Right forelimb (tissue), 1 donor: ENCODE data around the gene ELAPOR1.
A peak's percentile ranks its signal among the peaks of the same experiment; 100 is the strongest.

ENCODE experiments used
- DNase-seq: peaks from one replicate; pipeline ENCODE4 v3.0.0-alpha.2; 2018

Gene ELAPOR1

GRCh38 chr1:109113590-109114341 is at the start of gene ELAPOR1:
TSS of gene ELAPOR1 (plus strand) at chr1:109114115. CDS start at chr1:109114184, 69 bp downstream.
- DNase-seq = peak; percentile 57

GRCh38 chr1:109065137-109065536 is 48.8 kb upstream of the ELAPOR1 start:
- DNase-seq = no peak

GRCh38 chr1:109067883-109068282 is 46.0 kb upstream of the ELAPOR1 start:
- DNase-seq = no peak

- no peak for DNase-seq
These were observed 44.6 kb upstream of the ELAPOR1 start for GRCh38 chr1:109069294-109069693.

GRCh38 chr1:109075531-109076490 is 38.1 kb upstream of the ELAPOR1 start, which contains the start of gene TAF13:
TSS of gene TAF13 (minus strand) at chr1:109076003. CDS start at chr1:109075947, 56 bp downstream.
- peak; percentile 96 for DNase-seq

GRCh38 chr1:109078317-109078716 is 35.6 kb upstream of the ELAPOR1 start:
- no peak for DNase-seq

GRCh38 chr1:109079240-109079622 is 34.7 kb upstream of the ELAPOR1 start:
- no peak for DNase-seq

- DNase-seq = no peak
These were observed 33.4 kb upstream of the ELAPOR1 start for GRCh38 chr1:109080441-109081082.

GRCh38 chr1:109083501-109083900 is 30.4 kb upstream of the ELAPOR1 start:
- no peak for DNase-seq

- no peak for DNase-seq
These were observed 30.0 kb upstream of the ELAPOR1 start for GRCh38 chr1:109083923-109084322.

- no peak for DNase-seq
These were observed 29.1 kb upstream of the ELAPOR1 start for GRCh38 chr1:109084563-109085517.

GRCh38 chr1:109089242-109090015 is 24.5 kb upstream of the ELAPOR1 start:
- DNase-seq = peak; percentile 54

- DNase-seq = peak; percentile 93
These were observed 23.5 kb upstream of the ELAPOR1 start, which contains the start of gene TMEM167B for GRCh38 chr1:109090196-109091077. TSS of gene TMEM167B (plus strand) at chr1:109090764. CDS start at chr1:109090873, 109 bp downstream.

GRCh38 chr1:109091078-109091838 is 22.7 kb upstream of the ELAPOR1 start:
- no peak for DNase-seq

GRCh38 chr1:109091839-109092193 is 22.1 kb upstream of the ELAPOR1 start:
- DNase-seq = no peak

GRCh38 chr1:109094377-109094803 is 19.5 kb upstream of the ELAPOR1 start:
- DNase-seq = no peak

- no peak for DNase-seq
These were observed 19.0 kb upstream of the ELAPOR1 start for GRCh38 chr1:109094871-109095270.

GRCh38 chr1:109095631-109096030 is 18.3 kb upstream of the ELAPOR1 start:
- no peak for DNase-seq

- DNase-seq = no peak
These were observed 17.8 kb upstream of the ELAPOR1 start for GRCh38 chr1:109096120-109096519.
